Peyer's patch (tissue), 4 donors: ENCODE results near the gene TTC21B. TPM values are rescaled to one million over a fixed set of nuclear protein-coding genes. Genes with fewer than 3 reads are reported as not detected.

ENCODE experiments used
- DNase-seq, 3 donors: peaks; one replicate each; pipeline ENCODE4 v3.0.0-alpha.2; 2017 to 2019
- H3K27ac ChIP-seq, 4 donors: fragments of 200-600 bp; sonication (generic); one replicate each; pipeline ENCODE4 v1.5.1; 2016 to 2019
- H3K27me3 ChIP-seq, 2 donors: fragments of 200-600 bp; sonication (generic); one replicate each; pipeline ENCODE4 v1.5.1; 2019
- H3K36me3 ChIP-seq, 3 donors: fragments of 200-600 bp; sonication (generic); one replicate each; pipeline ENCODE4 v1.5.1; 2016 to 2019
- H3K4me1 ChIP-seq, 4 donors: fragments of 200-600 bp; sonication (generic); one replicate each; pipeline ENCODE4 v1.5.1; 2016 to 2019
- H3K4me3 ChIP-seq, 4 donors: fragments of 200-600 bp; sonication (generic); 1 replicate in 3 of 4; 2 replicates in 1 of 4; pipeline ENCODE4 v1.5.1; 2016 to 2019; ENCODE audit warnings: mild to moderate bottlenecking in 1 of 4
- H3K9me3 ChIP-seq, 4 donors: fragments of 200-600 bp; sonication (generic); one replicate each; pipeline ENCODE4 v1.5.1; 2016 to 2019; ENCODE audit warnings: mild to moderate bottlenecking in 1 of 4
- CTCF ChIP-seq, 6 experiments: fragments of 450-650 bp in 4 of 6; fragments of 200-600 bp in 2 of 6; sonication (generic) in 1 of 6; IDR thresholded peaks; one replicate each; pipeline ENCODE4 v1.5.1; 2017 to 2019; ENCODE audit warnings: antibody characterized with exemption in 6 of 6, mild to moderate bottlenecking in 3 of 6, moderate library complexity in 1 of 6
- POLR2A ChIP-seq, 2 donors: fragments of 450-650 bp; IDR thresholded peaks; one replicate each; pipeline ENCODE4 v1.5.1; 2017; ENCODE audit warnings: antibody characterized with exemption in 2 of 2, mild to moderate bottlenecking in 2 of 2, moderate library complexity in 2 of 2
- total RNA-seq, 4 donors: library from RNA; depleted of rRNA; stranded (reverse); fragments of >200 nt; gene quantifications; one replicate each; pipeline ENCODE4 v1.1.0, GENCODE V29; 2016

TTC21B gene
- total RNA-seq, 4 donors from 2014 or later, result 14.2 to 47.9 (median 32.6) TPM

GRCh38 chr2:165825041-165825440, 128.5 kb downstream of the TTC21B start:
- no peak for TF ChIP-seq CTCF (IDR thresholded peaks at IDR 0.05)
- no peak for TF ChIP-seq POLR2A (IDR thresholded peaks at IDR 0.05)
- Histone ChIP-seq H3K9me3 (no peaks in the 10 kb centered on the region), H3K27me3 (no peaks in the 10 kb centered on the region), H3K27ac (no peak overlapping the region), H3K4me3 (no peak overlapping the region), H3K4me1 (no peaks in the 10 kb centered on the region), H3K36me3 (no peaks in the 10 kb centered on the region)
- DNase-seq, result no peak

Other genes starting within 250 kb of the TTC21B start
- gene GALNT3, start 159.5 kb downstream of the TTC21B start, total RNA-seq, result 10 to 100 TPM; 22.2 to 51.3 (median 37.9) TPM
- gene SCN1A, start 174.2 kb upstream of the TTC21B start, total RNA-seq, result not detected